Right atrium auricular region (tissue), 2 donors: ENCODE measurements around the gene ACOT12. TPM values are rescaled to one million over a fixed set of nuclear protein-coding genes. Genes with fewer than 3 reads are reported as not detected.

Source experiments
- DNase-seq: peaks from one replicate; pipeline ENCODE4 v3.0.0-alpha.2; 2019; ENCODE audit warnings: low spot score
- H3K27ac ChIP-seq, 2 donors: fragments of 200-600 bp; sonication (generic); 1 replicate in 1 of 2; 2 replicates in 1 of 2; pipeline ENCODE4 v1.5.1; 2016 to 2019
- H3K27me3 ChIP-seq, 2 donors: fragments of 200-600 bp; sonication (generic); one replicate each; pipeline versions ENCODE4 v1.5.1 to v1.6.0; 2017 to 2019
- H3K36me3 ChIP-seq: fragments of 200-600 bp; sonication (generic); one replicate; pipeline ENCODE4 v1.5.1; 2016
- H3K4me1 ChIP-seq, 2 donors: fragments of 200-600 bp; sonication (generic); one replicate each; pipeline versions ENCODE4 v1.5.1 to v1.6.0; 2017 to 2019
- H3K4me3 ChIP-seq, 2 donors: fragments of 200-600 bp; sonication (generic); 1 replicate in 1 of 2; 2 replicates in 1 of 2; pipeline ENCODE4 v1.5.1; 2017 to 2019; ENCODE audit warnings: mild to moderate bottlenecking in 1 of 2, moderate library complexity in 1 of 2
- H3K9me3 ChIP-seq, 2 donors: fragments of 200-600 bp; sonication (generic); one replicate each; pipeline ENCODE4 v1.5.1; 2019
- total RNA-seq, 2 donors: library from RNA; depleted of rRNA; stranded (reverse); fragments of >200 nt; gene quantifications; one replicate each; pipeline ENCODE4 v1.1.0, GENCODE V29; 2016
- TF ChIP-seq, protein P1 (sequence below), 2 donors: fragments of 200-600 bp; sonication (generic); IDR thresholded peaks; one replicate each; pipeline ENCODE4 v1.5.1; 2019; ENCODE audit warnings: antibody characterized with exemption in 2 of 2

ACOT12 gene
- total RNA-seq, 2 donors from 2014 or later: not detected

- no peak for DNase-seq
- Histone ChIP-seq H3K27ac (no peak overlapping the region), H3K4me3 (no peak overlapping the region), H3K4me1 (peaks cover 0 to 15% of the 10 kb centered on the region in 2 donors), H3K9me3 (no peaks in the 10 kb centered on the region), H3K36me3 (no peaks in the 10 kb centered on the region), H3K27me3 (no peaks in the 10 kb centered on the region)
- TF ChIP-seq, protein P1, sequence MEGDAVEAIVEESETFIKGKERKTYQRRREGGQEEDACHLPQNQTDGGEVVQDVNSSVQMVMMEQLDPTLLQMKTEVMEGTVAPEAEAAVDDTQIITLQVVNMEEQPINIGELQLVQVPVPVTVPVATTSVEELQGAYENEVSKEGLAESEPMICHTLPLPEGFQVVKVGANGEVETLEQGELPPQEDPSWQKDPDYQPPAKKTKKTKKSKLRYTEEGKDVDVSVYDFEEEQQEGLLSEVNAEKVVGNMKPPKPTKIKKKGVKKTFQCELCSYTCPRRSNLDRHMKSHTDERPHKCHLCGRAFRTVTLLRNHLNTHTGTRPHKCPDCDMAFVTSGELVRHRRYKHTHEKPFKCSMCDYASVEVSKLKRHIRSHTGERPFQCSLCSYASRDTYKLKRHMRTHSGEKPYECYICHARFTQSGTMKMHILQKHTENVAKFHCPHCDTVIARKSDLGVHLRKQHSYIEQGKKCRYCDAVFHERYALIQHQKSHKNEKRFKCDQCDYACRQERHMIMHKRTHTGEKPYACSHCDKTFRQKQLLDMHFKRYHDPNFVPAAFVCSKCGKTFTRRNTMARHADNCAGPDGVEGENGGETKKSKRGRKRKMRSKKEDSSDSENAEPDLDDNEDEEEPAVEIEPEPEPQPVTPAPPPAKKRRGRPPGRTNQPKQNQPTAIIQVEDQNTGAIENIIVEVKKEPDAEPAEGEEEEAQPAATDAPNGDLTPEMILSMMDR (IDR thresholded peaks at IDR 0.05): no peak
Measured at GRCh38 chr5:81428446-81428845, 34.5 kb upstream of the ACOT12 start.

GRCh38 chr5:81427566-81427965 is 33.6 kb upstream of the ACOT12 start:
- no peak overlapping the region for H3K27ac ChIP-seq
- DNase-seq: no peak
- TF ChIP-seq, protein P1 (IDR thresholded peaks at IDR 0.05): no peak
- H3K36me3 ChIP-seq: no peaks in the 10 kb centered on the region
- peaks cover 0 to 15% of the 10 kb centered on the region in 2 donors for H3K4me1 ChIP-seq
- H3K9me3 ChIP-seq: no peaks in the 10 kb centered on the region
- H3K4me3 ChIP-seq: no peak overlapping the region
- no peaks in the 10 kb centered on the region for H3K27me3 ChIP-seq

DNA sequence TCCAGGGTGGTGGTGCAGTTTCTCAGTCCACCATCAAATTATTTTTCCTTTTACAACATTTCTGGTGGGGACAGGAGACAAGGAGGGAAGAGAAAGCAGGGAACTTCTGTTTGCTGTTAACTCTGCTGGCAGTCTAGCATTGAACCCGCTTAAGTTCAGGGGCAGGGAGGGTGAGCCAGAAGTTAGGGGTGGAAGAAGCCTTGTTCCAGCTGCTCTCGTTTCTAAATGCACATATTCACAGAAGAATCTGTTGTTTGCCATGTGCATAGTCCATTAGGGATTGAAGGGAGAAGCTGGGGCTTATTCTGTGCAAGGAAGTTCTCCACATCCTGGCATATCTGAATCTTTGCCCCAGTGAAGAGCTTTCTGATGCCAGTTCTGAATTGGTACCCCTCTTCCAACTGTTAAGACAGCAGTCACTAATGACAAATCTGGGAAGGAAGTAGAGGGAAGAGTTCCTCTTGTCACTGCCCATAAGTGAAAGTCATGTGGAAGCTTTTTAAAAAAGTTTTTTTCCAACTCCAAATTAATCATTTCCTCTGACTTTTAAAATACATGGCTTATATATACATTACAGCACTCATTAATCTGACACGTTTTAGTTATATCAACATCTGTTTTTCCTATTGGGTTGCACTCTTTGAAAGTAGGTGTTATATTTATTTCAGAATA is 32.6 kb upstream of the ACOT12 start:
- TF ChIP-seq, protein P1 (IDR thresholded peaks at IDR 0.05): no peak

DNA sequence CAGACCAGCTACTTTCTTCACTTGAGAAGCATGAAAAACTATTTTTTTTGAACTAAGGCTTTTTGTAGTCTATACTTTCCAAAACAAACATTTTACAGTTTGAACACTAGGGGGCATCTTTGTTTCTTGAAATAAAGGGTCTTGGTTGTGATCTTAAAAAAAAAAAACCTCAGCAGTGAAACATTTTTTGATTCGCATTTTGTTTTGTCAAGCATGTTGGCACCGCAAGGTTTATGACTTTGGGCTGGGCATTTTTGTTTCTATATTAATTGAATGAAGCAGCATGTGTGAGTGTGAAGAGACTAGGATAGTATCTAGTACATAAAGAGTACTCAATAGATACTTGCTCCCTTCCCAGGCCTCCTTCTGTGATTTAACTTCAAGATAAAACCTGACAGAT is 31.6 kb upstream of the ACOT12 start:
- no peak for DNase-seq
- no peaks in the 10 kb centered on the region for H3K9me3 ChIP-seq
- no peak overlapping the region for H3K27ac ChIP-seq
- H3K36me3 ChIP-seq: no peaks in the 10 kb centered on the region
- H3K4me1 ChIP-seq: peaks cover 0 to 15% of the 10 kb centered on the region in 2 donors
- no peaks in the 10 kb centered on the region for H3K27me3 ChIP-seq
- no peak overlapping the region for H3K4me3 ChIP-seq
- TF ChIP-seq, protein P1 (IDR thresholded peaks at IDR 0.05): peak; percentile 60 to 78

More for the DNA sequence above, 32.6 kb upstream of the ACOT12 start:
- Histone ChIP-seq H3K36me3 (no peaks in the 10 kb centered on the region), H3K27ac (no peak overlapping the region), H3K9me3 (no peaks in the 10 kb centered on the region), H3K27me3 (no peaks in the 10 kb centered on the region), H3K4me3 (no peak overlapping the region), H3K4me1 (peaks cover 0 to 15% of the 10 kb centered on the region in 2 donors)
- no peak for DNase-seq

GRCh38 chr5:81424728-81425127 is 30.8 kb upstream of the ACOT12 start:
- no peak for DNase-seq
- Histone ChIP-seq H3K4me3 (no peak overlapping the region), H3K27me3 (no peaks in the 10 kb centered on the region), H3K27ac (no peak overlapping the region), H3K4me1 (peaks cover 0 to 15% of the 10 kb centered on the region in 2 donors), H3K9me3 (no peaks in the 10 kb centered on the region), H3K36me3 (peaks cover 5% of the 10 kb centered on the region)
- TF ChIP-seq, protein P1 (IDR thresholded peaks at IDR 0.05): no peak

DNA sequence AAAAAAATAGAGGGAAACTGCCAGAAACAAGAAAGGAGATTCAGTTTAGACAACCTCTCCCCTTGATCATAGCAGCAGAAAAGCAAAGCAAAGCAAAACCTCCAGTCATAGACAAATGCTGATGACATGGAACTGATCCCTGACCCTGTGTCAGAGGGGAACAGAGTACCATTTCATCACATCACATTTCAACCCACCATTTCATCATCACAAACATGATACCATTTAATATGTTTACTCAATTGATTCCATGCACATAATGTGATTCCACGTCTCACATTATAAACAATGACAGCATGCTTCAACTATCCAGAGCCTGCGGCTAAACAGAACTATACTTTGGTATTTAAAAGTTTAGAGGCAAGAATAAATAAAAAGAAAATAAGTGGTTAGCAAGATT is 28.7 kb upstream of the ACOT12 start:
- no peak overlapping the region for H3K27ac ChIP-seq
- no peak overlapping the region for H3K4me3 ChIP-seq
- no peaks in the 10 kb centered on the region for H3K9me3 ChIP-seq
- H3K36me3 ChIP-seq: peaks cover 5% of the 10 kb centered on the region
- H3K27me3 ChIP-seq: no peaks in the 10 kb centered on the region
- peaks cover 0 to 15% of the 10 kb centered on the region in 2 donors for H3K4me1 ChIP-seq
- no peak for DNase-seq
- TF ChIP-seq, protein P1 (IDR thresholded peaks at IDR 0.05): no peak
